AG20443 (cell line): ENCODE measurements around the gene ZBTB39.
"Not testable (repeated sequence)": the region's sequence is repeated elsewhere in the genome, so short reads cannot be mapped to it uniquely, and the experiment has no call there.

ENCODE experiments used
- DNase-seq: peaks from one replicate; pipeline ENCODE4 v3.0.0; 2012; ENCODE audit warnings: low spot score, mixed read lengths

Gene ZBTB39

DNA sequence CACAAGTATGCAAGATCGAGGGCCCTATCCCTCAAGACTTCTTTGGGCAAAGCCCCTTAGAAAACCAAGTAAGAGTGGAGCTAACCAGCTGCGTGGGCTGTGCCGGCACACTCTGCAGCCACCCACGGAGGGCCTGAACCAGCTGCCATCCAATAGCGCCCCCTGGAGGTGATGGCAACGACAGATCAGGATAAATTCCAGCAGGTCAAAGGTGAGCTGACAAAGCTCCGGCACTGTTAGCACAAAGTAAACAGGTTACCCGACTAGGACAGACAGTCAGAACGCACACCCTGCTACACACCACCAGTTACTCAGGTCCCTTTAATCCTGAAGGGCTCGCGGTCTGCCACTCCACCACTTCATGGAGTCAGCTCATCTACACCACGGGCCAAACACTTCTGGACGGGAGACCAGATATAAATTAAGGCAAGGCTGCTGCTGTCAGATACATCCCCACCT is 4.9 kb downstream of the ZBTB39 start:
- DNase-seq: peak; percentile 84

DNA sequence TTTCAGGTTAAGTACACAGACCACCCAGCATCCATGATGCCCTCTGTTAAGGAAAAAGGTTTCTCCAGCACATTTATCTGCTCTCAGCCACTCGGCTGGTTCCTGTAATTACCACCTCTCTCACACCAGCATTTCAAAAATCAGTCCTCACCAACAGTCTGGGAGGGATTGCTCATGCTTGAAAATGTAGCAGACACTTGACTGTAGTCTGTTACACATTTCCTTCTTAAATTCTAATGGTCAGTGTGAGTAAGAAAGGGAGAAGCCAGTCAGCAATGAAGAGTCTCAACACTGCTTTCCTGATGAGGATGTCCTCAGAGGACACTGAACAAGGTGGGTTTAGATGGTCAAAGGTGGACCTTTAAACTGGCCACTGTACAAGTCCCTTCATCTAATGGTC is 6.0 kb downstream of the ZBTB39 start:
- no peak for DNase-seq

DNA sequence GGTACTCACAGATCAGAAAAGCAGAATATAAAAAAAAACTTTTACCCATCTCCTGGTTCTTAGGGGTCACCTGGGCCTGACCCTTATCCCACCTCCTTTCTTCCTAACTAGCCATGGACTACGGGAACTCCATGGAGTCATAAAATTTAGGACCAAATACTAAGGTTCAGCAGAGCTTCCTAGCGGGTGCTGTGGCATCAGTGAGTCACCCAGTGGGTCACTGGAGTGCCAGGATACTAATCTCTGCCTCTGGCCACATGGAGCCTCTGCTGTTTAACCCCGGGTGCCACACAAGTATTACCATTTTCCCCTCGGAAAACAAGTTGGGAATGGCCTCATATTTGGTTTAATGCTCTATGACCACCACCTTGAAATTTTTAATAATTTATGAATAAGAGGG is 6.9 kb downstream of the ZBTB39 start:
- no peak for DNase-seq

DNA sequence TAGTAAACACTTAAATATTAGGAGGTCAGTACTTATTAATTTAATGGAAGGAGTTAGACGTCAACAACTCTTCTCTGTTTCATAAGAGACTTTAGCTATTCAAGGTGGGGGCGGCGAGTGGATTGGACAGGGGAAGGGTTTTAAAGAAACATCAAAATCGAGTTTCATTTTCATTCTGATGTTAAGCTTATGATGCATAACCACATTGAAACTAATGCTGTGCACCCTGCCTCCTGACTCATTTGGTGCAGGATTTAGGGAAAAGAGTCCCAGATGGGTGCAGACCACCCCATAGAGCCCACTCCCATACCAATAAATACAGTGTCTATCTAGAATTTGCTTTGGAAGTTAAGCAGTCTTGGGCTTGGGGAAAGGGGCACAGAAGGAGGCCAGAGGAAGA is 7.4 kb downstream of the ZBTB39 start:
- no peak for DNase-seq

DNA sequence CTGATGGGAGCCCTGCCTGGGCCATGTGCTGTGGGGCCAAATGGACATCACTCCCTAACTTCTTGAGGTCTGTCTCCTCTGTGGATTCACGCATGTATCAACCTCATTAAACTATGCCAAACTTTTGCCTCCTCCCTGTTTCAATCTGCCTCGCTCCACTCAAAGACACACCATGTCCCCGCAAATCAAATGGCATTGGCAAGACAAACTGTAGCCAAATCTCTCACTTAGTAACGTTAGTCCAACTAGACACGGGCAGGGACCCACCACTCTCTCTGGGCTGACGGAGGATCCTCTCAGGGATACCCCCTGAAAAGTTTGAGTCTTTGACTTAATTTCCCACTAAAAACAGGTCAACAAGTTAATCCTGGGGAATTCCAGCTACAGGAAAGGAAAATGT is 8.0 kb downstream of the ZBTB39 start:
- no peak for DNase-seq

DNA sequence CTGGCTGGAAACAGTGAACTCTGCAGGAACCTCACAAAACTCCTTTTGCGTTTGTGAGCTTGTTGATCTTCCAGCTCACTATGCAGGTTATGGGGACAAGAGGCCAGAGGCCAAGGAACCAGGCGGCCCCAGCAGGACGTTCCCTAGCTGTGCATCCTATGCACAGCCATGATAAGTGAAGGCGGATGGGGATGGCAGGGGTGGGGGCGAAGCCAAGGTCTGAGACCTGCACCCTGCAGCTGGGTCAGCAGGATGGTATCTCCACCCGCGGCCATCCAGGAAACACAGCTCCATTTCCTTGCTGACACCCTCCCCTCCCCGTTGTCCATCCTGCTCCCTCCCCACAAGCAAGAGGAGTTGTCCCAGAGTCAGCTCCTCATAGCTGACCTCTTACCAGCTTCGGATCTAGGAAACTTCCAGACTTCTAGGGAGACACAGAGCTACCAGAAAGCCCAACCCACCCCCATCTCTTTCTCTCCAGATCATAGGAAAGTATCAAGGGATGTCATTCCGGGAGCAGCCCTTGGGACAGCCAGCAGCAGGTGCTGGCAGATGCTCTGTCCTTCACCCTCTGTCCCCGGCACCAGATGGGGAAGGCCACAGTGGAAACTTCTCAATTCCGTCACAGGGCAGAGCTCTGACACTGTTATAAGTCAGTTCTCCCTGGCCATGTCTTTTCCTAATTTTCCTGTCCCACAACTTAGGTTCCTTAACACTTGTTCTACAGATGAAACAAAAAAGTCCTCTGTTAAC is 9.4 kb downstream of the ZBTB39 start:
- no peak for DNase-seq

DNA sequence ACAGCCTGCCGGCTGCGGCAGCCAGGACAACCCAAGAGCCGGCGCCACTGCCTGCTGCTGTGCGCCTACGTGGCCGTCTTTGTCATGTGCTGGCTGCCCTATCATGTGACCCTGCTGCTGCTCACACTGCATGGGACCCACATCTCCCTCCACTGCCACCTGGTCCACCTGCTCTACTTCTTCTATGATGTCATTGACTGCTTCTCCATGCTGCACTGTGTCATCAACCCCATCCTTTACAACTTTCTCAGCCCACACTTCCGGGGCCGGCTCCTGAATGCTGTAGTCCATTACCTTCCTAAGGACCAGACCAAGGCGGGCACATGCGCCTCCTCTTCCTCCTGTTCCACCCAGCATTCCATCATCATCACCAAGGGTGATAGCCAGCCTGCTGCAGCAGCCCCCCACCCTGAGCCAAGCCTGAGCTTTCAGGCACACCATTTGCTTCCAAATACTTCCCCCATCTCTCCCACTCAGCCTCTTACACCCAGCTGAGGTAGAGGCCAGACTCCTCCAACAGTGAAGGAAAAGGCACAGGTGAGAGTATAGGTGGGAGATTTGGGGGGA is 10.3 kb downstream of the ZBTB39 start:
- DNase-seq: no peak

DNA sequence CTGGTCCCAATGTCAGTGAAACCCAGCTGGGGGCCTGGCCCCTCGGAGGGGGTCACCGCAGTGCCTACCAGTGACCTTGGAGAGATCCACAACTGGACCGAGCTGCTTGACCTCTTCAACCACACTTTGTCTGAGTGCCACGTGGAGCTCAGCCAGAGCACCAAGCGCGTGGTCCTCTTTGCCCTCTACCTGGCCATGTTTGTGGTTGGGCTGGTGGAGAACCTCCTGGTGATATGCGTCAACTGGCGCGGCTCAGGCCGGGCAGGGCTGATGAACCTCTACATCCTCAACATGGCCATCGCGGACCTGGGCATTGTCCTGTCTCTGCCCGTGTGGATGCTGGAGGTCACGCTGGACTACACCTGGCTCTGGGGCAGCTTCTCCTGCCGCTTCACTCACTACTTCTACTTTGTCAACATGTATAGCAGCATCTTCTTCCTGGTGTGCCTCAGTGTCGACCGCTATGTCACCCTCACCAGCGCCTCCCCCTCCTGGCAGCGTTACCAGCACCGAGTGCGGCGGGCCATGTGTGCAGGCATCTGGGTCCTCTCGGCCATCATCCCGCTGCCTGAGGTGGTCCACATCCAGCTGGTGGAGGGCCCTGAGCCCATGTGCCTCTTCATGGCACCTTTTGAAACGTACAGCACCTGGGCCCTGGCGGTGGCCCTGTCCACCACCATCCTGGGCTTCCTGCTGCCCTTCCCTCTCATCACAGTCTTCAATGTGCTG is 11.0 kb downstream of the ZBTB39 start:
- DNase-seq: no peak

DNA sequence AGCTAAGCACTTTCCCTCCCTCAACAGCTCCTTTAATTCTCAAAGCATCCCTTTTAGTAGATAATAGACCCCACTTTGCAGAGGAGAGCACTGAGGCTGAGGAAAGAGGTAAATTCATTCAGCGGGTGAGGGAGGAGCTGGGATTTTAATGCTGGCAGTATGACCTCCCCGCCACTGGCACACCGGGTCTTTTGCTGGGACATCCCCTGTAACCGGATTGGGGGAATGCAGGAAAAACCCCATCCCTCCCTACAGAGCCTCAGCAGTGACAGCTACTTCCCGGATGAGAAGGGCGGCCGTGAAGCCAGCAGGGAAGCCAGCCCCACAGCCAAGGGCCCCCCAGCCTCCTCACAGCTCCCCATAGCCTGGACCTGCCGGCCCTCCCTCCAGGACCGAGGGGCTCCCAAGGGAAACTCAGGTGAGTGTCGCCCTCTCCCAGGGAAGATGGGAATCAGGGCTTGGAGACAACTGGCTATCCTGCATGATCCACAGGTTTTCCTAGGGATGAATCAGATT is 12.1 kb downstream of the ZBTB39 start:
- no peak for DNase-seq

DNA sequence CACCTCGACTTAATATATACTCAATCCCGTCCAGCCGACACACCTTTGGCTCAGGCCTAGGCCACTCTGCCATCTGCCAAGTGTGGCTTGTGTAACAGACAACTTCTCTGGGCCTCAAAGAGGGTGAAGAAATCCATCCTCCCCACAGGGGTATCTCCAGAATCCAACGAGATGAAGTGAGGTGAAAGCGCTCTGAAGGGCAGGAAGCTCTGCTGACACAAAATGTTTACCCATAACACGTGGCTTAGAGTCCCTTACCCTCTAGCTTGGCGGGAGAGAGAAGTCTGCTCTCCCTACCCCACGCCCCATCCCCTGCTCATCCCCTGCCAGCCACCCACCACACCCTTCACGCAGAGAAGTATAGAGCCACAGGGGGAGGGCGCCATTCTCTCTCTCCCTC is 13.0 kb downstream of the ZBTB39 start:
- DNase-seq: no peak

DNA sequence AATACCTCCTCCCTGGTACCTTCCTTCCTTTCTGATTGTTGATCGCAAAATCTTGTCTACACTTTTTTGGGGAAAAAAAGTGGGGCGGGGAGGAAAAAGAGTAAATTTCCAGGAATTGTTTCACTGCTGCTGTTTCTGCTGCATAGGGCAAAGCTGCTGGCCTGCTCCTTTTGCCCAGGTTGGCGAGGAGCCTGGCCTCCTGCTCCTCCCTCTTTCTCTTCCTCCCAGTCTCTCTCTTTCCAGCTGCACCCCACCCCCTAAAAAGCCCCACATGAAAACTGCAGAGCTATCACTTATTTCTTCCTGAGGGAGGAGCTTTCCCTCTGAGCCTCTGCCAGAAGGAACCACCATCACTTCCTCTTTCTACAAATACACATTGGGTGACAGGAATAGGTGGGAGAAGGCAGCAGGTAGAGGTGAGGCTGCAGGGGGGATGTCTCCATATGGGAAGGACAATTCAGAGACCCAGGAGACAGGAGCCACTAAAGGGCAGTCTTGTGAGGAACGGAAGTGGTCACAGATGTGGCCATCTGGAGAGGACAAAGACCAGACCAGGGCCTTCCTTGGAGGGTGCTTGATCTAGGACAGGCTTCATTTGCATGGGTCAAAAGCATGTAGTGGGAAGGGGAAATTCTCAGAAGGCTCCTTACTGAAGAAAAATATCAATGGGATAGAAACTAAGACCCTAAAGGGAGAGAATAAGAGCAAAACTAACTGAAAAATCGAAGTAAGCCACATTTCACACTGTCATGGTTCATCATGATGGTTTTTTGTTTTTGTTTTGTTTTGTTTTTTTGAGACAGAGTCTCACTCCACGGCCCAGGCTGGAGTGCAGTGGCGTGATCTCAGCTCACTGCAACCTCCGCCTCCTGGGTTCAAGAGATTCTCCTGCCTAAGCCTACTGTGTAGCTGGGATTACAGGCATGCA is 14.8 kb downstream of the ZBTB39 start:
- DNase-seq: no peak

DNA sequence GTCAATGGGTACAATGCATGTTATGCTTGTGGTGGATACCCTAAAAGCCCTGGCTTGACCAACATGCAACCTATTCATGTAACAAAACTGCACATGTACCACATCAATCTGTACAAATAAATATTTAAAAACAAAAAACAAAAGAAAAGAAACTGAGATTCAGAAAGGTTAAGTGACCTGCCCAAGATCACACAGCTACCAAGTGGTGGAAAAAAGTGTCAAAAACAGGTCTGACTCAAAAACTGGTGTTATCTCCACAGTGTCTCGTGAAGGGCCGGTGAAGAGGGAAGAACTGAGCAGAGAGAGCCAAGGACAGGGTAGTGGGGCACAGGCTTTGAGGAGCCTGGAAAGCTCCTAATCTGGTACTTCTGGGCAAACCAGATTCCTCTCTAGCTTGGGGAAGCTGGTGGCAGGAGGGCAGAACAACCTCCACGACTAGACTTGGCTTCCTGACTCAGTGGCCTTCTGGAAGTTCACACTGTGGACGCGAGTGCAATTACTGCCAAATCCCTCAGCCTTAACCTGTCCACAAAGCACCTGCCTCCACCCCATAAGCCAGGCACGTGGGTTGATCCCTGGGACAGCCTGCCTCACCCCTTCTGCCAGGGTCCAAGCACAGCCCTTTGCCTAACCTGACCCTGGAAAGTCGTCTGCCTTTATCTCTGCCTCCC is 15.6 kb downstream of the ZBTB39 start:
- no peak for DNase-seq

DNA sequence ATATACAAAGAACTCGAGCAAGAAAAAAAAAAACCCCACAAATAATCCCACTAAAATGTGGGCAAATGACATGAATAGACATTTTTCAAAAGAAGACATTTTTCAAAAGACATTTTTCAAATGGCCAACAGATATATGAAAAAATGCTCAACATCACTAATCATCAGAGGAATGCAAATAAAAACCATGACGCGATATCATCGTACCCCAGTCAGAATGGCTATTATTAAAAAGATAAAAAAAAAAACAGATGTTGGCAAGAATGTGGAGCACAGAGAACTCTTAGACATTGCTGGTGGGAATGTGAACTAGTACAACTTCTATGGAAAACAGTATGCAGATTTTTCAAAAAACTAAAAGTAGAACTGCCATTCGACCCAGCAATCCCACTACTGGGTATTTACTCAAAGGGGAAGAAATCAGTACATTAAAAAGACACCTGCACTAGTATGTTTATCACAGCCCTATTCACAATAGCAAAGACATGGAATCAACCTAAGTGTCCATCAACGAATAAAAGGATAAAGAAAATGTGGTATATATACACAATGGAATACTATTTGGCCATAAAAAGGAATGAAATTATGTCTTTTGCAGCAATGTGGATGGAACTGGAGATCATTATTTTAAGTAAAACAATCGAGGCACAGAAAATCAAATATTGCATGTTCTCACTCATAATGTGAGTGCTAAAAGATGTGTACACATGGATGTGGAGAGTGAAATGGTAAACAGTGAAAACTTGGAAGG is 16.3 kb downstream of the ZBTB39 start:
- DNase-seq: no peak

DNA sequence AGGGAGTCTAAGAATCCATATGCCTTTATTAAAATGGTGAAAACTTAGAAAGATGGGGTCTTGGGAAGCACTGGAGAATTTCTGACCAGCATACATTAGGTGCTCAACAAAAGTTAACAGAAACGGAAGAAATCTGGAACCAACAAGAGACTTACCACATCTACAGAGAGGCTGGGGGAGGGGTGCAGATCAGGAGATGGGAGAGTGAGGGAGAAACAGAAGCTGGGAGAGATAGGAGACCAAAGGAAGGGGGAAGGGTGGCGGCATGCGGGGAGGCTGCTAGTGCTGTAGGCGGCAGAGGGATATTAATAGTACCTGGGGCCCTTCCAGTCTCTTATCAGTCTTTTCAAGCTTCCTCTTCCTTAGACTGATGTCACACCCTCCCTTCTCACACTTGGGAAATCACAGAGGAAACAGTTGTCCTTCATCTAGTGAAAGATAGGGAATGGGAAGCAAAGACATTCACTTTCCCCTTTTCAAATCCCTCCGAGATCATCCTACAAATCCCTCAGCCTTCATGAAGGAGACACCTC is 18.1 kb downstream of the ZBTB39 start:
- no peak for DNase-seq

DNA sequence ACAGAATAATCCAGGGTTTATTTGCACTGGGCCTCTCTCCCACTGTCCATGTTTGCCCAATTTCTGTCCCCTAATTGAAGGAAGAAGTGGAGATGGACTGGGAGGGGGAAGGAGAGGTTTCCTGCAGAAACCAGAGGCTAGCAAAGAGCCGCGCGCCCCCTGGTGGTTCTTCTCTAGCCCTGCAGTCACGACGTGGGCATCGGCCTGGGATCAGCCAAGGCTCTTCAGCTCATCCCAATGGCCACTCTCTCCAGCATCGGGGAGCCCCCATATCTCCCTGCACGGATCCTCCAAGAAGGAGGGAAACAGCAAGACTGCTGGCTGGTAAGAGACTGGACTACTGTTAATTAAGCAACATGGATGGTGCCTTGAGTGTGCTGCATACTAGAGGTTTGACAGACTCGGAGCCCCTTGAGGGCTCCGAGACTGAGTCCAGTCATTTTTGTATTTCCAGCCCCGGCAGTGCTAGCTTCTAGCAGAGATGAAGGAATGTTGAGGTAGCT is 18.7 kb downstream of the ZBTB39 start:
- peak; percentile 90 for DNase-seq

DNA sequence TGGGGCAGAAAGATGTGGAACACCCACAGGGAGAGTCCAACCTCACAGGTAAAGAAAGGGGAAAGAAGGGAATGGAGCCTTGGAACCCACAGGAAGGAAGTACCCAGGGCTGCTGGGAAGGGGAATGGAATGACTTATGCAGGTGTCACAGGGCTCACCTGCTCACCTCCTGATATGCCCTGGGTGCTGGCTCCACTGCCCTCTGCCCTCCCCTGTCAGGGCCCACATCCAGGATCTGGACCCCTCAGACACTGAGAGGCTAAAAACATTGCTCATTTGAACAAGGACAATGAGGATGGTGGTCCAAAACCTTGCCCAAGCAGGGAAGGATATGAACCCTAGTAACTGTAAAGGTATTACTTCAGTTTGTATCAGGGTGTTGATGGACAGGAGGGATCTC is 19.3 kb downstream of the ZBTB39 start:
- DNase-seq: no peak

DNA sequence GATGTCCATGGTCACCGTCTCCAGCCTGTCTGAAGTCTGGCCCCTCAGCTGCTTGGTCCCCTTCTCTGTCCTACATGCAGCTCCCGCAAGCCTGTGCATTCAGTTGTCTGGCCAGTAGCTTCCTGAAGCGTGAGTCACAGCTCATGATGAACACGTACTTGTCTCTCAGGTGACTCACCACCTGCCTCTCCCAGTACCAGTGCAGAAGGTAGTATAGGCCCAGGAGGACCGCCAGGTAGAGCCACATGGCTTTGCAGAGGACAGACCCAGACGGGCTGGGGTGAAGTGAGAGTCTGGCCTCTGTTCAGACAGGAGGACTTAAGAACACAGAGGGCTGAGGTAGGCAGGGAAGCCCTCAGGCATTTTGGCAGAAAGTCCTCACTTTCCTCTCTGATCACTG is 20.6 kb downstream of the ZBTB39 start:
- not testable (repeated sequence) for DNase-seq

DNA sequence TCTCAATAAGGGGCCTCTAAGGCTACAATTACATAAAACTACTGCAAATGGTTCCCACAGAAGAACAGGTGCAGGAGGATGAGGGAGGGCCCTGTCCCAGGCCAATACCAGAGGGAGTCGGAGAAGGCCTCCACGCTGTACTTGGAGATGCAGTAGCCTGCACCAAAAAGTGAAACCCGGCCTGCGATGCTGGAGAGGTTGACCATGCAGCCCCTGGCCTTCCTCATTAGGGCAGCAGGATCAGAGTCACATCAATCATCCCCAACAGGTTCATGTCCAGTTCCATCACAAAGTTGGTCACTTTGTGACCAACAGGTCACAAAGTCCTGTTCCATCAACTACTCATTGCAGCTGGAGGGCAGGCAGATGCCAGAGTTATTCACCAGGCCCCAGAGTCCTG is 23.0 kb downstream of the ZBTB39 start:
- DNase-seq: no peak

DNA sequence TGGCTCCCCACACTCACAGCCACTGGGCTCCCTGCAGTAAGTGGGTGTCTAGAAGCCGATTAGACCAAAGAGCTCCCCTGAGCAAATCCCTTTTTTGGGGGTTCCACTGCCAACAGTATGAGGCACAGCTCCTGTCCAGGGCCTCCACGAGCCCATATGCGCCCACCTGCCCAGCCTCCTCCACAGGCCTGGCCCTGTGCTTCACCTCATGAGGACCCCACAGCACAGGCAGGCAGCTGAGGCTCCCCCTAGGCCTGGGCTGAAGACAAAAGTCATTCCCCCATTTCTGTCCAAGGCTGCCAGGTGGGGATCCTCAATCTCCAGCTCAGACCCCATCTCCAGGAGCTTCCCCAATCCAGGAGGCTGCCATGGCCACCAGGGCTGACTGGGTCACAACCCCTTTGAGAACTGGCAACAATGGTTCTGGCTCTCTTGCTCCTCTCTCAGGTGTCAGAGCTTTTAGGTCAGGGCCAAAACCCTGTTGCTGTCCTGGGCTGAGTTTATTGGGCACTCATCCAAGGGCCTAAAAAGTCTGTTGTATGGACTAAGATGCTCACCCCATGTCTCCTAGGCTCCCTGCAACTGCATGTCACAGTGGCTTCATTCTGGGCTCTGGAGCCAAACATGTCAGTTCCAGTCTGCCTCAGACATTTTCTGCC is 23.6 kb downstream of the ZBTB39 start:
- DNase-seq: not testable (repeated sequence)
